HG02623 (cell line): ENCODE results near the gene FAIM.
"Not testable (repeated sequence)": the region's sequence is repeated elsewhere in the genome, so short reads cannot be mapped to it uniquely, and the experiment has no call there.

Source experiments
- ATAC-seq: cut with Tn5 transposase; IDR thresholded peaks from one replicate; pipeline ENCODE4 v1.9.1; 2021; ENCODE audit warnings: moderate library complexity; ENCODE audit not compliant: unreplicated experiment

The FAIM gene

GRCh38 chr3:138675393-138675792 is 66.8 kb downstream of the FAIM start:
- no peak for ATAC-seq

GRCh38 chr3:138678086-138678485 is 69.5 kb downstream of the FAIM start:
- no peak for ATAC-seq

GRCh38 chr3:138678874-138679392 is 70.4 kb downstream of the FAIM start:
- no peak for ATAC-seq

GRCh38 chr3:138680974-138681373 is 72.4 kb downstream of the FAIM start:
- not testable (repeated sequence) for ATAC-seq

- ATAC-seq = no peak
These were observed 73.1 kb downstream of the FAIM start for GRCh38 chr3:138681463-138682220.

GRCh38 chr3:138682648-138683047 is 74.1 kb downstream of the FAIM start:
- ATAC-seq = no peak
